Osteoblast (primary cell): ENCODE results near the gene IL36RN. TPM values are rescaled to one million over a fixed set of nuclear protein-coding genes. Genes with fewer than 3 reads are reported as not detected.

ENCODE experiments used
- DNase-seq: peaks from one replicate; pipeline ENCODE4 v3.0.0; 2011; ENCODE audit warnings: low spot score, mixed read lengths; ENCODE audit not compliant: insufficient read length; ENCODE audit errors: missing footprints
- H2AFZ ChIP-seq: 2 replicates; pipeline ENCODE4 v1.6.0; 2011; ENCODE audit warnings: mild to moderate bottlenecking, low read length
- H3K27ac ChIP-seq: 2 replicates; pipeline ENCODE4 v1.5.1; 2011; ENCODE audit warnings: mild to moderate bottlenecking, low read depth, low read length, moderate library complexity
- H3K27me3 ChIP-seq: 2 replicates; pipeline ENCODE4 v1.6.0; 2012; ENCODE audit warnings: mild to moderate bottlenecking, control low read depth, inconsistent platforms, low read length, moderate library complexity; ENCODE audit not compliant: insufficient read depth
- H3K36me3 ChIP-seq: 2 replicates; pipeline ENCODE4 v1.5.1; 2011; ENCODE audit warnings: mild to moderate bottlenecking, low read length, control low read depth, moderate library complexity; ENCODE audit not compliant: insufficient read depth
- H3K4me1 ChIP-seq: 2 replicates; pipeline ENCODE4 v1.5.1; 2011; ENCODE audit warnings: mild to moderate bottlenecking, low read length, control low read depth, moderate library complexity; ENCODE audit not compliant: insufficient read depth
- H3K4me2 ChIP-seq: 2 replicates; pipeline ENCODE4 v1.6.0; 2011; ENCODE audit warnings: mild to moderate bottlenecking, low read length; ENCODE audit not compliant: insufficient read depth
- H3K4me3 ChIP-seq: fragments of 200-600 bp; sonication (generic); 3 replicates; pipeline ENCODE4 v1.5.1; 2012; ENCODE audit warnings: mild to moderate bottlenecking, low read length, inconsistent platforms; ENCODE audit not compliant: insufficient read depth
- H3K79me2 ChIP-seq: 2 replicates; pipeline ENCODE4 v1.6.0; 2012; ENCODE audit warnings: mild to moderate bottlenecking, low read length, control low read depth, inconsistent platforms; ENCODE audit not compliant: insufficient read depth
- H3K9me3 ChIP-seq: 2 replicates; pipeline ENCODE4 v1.5.1; 2011; ENCODE audit warnings: low read depth, low read length, control low read depth
- H4K20me1 ChIP-seq: 2 replicates; pipeline ENCODE4 v1.6.0; 2012; ENCODE audit warnings: mild to moderate bottlenecking, low read length, control low read depth; ENCODE audit not compliant: insufficient read depth
- CTCF ChIP-seq: IDR thresholded peaks from 2 replicates; pipeline ENCODE4 v1.5.1; 2011; ENCODE audit warnings: mild to moderate bottlenecking, low read depth, low read length, moderate library complexity; ENCODE audit errors: extremely low read depth
- total RNA-seq: library from RNA; depleted of rRNA; stranded (reverse); fragments of >200 nt; gene quantifications from 2 replicates; pipeline ENCODE4 v1.2.3, GENCODE V29; 2012

The IL36RN gene
- total RNA-seq, 1 donor, result not detected

GRCh38 chr2:113078350-113078839 is 19.4 kb downstream of the IL36RN start:
- no peak for DNase-seq
- no peaks in the 10 kb centered on the region for H3K9me3 ChIP-seq
- no peak overlapping the region for H3K27ac ChIP-seq
- peak overlapping the region; percentile 9 for H3K4me2 ChIP-seq
- H4K20me1 ChIP-seq, result no peaks in the 10 kb centered on the region
- H3K36me3 ChIP-seq, result no peaks in the 10 kb centered on the region
- H3K27me3 ChIP-seq, result peaks cover 17% of the 10 kb centered on the region
- no peaks in the 10 kb centered on the region for H3K79me2 ChIP-seq
- no peak overlapping the region for H2AFZ ChIP-seq
- no peak for TF ChIP-seq CTCF
- H3K4me3 ChIP-seq, result no peak overlapping the region
- H3K4me1 ChIP-seq, result peaks cover 6% of the 10 kb centered on the region

GRCh38 chr2:113079131-113079530 is 20.1 kb downstream of the IL36RN start:
- no peaks in the 10 kb centered on the region for H3K9me3 ChIP-seq
- H2AFZ ChIP-seq, result no peak overlapping the region
- DNase-seq, result no peak
- no peak overlapping the region for H3K4me2 ChIP-seq
- H3K4me1 ChIP-seq, result peaks cover 6% of the 10 kb centered on the region
- no peaks in the 10 kb centered on the region for H3K36me3 ChIP-seq
- peaks cover 21% of the 10 kb centered on the region for H3K27me3 ChIP-seq
- H3K27ac ChIP-seq, result no peak overlapping the region
- no peaks in the 10 kb centered on the region for H3K79me2 ChIP-seq
- no peaks in the 10 kb centered on the region for H4K20me1 ChIP-seq
- no peak overlapping the region for H3K4me3 ChIP-seq
- no peak for TF ChIP-seq CTCF

GRCh38 chr2:113080134-113080533 is 21.1 kb downstream of the IL36RN start:
- TF ChIP-seq CTCF, result peak; percentile 73
- H4K20me1 ChIP-seq, result no peaks in the 10 kb centered on the region
- H3K27me3 ChIP-seq, result peaks cover 21% of the 10 kb centered on the region
- DNase-seq, result peak; percentile 83
- peaks cover 6% of the 10 kb centered on the region for H3K4me1 ChIP-seq
- no peak overlapping the region for H3K4me2 ChIP-seq
- H3K79me2 ChIP-seq, result no peaks in the 10 kb centered on the region
- H3K36me3 ChIP-seq, result no peaks in the 10 kb centered on the region
- no peak overlapping the region for H2AFZ ChIP-seq
- H3K4me3 ChIP-seq, result no peak overlapping the region
- no peaks in the 10 kb centered on the region for H3K9me3 ChIP-seq
- no peak overlapping the region for H3K27ac ChIP-seq

GRCh38 chr2:113081488-113082210 is 22.7 kb downstream of the IL36RN start:
- TF ChIP-seq CTCF, result no peak
- Histone ChIP-seq H3K79me2 (no peaks in the 10 kb centered on the region), H3K4me3 (no peak overlapping the region), H3K27me3 (peaks cover 16% of the 10 kb centered on the region), H4K20me1 (no peaks in the 10 kb centered on the region), H2AFZ (no peak overlapping the region), H3K9me3 (no peaks in the 10 kb centered on the region), H3K4me1 (peaks cover 6% of the 10 kb centered on the region), H3K27ac (no peak overlapping the region), H3K4me2 (no peak overlapping the region), H3K36me3 (no peaks in the 10 kb centered on the region)
- DNase-seq, result no peak
